ENCODE measurements around the gene ZBED4. TPM values are rescaled to one million over a fixed set of nuclear protein-coding genes. Genes with fewer than 3 reads are reported as not detected.

Gene ZBED4
- total RNA-seq, 1 donor from 2014 or later: 36.5 TPM

DNA sequence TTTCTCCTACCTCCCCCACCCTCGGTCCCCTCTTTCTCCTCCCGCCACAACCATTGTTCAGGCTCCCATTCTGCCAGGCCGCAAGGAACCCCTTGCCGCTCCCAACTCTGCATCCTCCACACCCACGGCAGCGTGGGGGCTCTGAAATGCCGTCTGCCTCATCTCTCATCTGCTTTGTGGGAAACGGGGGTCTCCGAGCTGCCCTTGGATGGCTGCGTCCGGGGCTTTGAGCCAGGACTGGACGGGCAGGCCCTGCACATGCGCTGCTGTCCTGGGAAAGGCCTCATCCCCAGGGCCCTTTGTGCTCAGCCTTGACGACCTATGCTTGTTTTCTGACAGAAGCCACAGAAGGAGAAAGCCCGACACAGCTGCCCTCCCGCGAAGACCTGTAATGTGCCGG is 73.3 kb downstream of the ZBED4 start:
- Mint-ChIP-seq H3K27ac (peak overlapping the region; percentile 3), H3K36me3 (ENCODE audit: insufficient read depth) (peaks cover 4% of the 10 kb centered on the region), H3K4me1 (ENCODE audit: low read depth) (no peaks in the 10 kb centered on the region)

DNA sequence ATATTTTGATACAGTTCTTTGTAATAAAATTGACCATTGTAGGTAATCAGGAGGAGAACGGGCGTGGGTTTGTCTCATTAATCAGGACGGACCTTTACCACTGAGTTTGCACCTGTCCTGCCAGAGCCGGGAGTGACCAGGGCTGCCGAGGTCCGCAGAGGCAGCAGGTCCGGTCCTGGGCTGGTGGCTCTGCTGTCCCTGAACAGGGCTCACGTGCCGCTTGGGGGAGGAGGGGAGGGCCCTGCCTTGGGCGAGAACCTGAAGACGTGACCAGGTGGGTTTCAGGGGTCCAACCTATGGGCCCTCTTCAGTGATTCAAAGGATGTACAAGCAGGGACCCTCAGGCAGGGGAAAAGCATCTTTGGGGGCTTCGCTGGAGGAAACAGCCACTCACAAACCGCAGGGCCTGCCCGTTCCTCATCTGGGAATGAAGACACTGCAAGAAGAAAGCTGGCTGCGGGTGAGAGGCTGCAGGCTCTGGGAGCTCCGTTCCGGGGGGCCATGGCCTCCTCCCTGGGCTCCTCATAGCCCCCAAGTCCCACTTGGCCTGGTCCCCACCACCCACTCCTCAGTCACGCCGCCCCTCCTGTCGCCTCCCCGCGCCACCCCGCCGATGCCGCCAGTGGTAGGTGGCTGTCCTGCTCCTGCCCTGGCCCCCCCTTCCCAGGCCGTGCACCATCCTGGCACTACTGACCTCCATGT is 74.0 kb downstream of the ZBED4 start:
- DNase-seq (ENCODE audit: low spot score, unreplicated experiment): no peak
- Mint-ChIP-seq H3K27ac (no peak overlapping the region), H3K4me3 (ENCODE audit: low read depth) (no peak overlapping the region), H3K4me1 (ENCODE audit: low read depth) (no peaks in the 10 kb centered on the region), H3K27me3 (peaks cover 13% of the 10 kb centered on the region), H3K36me3 (ENCODE audit: insufficient read depth) (peaks cover 4% of the 10 kb centered on the region), H3K9me3 (ENCODE audit: low read depth) (no peaks in the 10 kb centered on the region)
- TF ChIP-seq, protein P1, sequence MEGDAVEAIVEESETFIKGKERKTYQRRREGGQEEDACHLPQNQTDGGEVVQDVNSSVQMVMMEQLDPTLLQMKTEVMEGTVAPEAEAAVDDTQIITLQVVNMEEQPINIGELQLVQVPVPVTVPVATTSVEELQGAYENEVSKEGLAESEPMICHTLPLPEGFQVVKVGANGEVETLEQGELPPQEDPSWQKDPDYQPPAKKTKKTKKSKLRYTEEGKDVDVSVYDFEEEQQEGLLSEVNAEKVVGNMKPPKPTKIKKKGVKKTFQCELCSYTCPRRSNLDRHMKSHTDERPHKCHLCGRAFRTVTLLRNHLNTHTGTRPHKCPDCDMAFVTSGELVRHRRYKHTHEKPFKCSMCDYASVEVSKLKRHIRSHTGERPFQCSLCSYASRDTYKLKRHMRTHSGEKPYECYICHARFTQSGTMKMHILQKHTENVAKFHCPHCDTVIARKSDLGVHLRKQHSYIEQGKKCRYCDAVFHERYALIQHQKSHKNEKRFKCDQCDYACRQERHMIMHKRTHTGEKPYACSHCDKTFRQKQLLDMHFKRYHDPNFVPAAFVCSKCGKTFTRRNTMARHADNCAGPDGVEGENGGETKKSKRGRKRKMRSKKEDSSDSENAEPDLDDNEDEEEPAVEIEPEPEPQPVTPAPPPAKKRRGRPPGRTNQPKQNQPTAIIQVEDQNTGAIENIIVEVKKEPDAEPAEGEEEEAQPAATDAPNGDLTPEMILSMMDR (IDR thresholded peaks at IDR 0.05; ENCODE audit: unreplicated experiment): no peak

More for the DNA sequence above, 73.3 kb downstream of the ZBED4 start:
- DNase-seq (ENCODE audit: low spot score, unreplicated experiment): no peak
- Mint-ChIP-seq H3K9me3 (ENCODE audit: low read depth) (no peaks in the 10 kb centered on the region), H3K4me3 (ENCODE audit: low read depth) (no peak overlapping the region), H3K27me3 (peaks cover 13% of the 10 kb centered on the region)
- TF ChIP-seq, protein P1 (IDR thresholded peaks at IDR 0.05; ENCODE audit: unreplicated experiment): no peak

DNA sequence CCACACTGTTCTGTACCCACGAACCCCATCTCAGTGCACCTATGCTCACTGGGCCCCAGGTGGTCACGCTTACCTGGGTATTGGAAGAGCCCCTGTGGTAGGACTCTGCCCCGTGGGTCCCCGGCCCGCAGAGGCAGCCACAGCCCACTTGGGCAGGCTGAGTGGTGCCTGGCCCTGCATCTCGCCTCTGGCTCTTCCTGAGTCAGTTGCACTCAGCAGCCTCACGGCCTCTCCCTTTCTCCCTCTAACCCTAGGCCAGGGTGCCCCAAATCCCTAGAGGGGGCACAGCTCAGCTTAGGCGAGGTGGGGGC is 74.5 kb downstream of the ZBED4 start:
- TF ChIP-seq, protein P1 (IDR thresholded peaks at IDR 0.05; ENCODE audit: unreplicated experiment): no peak
- H3K4me3 Mint-ChIP-seq (ENCODE audit: low read depth): no peak overlapping the region

DNA sequence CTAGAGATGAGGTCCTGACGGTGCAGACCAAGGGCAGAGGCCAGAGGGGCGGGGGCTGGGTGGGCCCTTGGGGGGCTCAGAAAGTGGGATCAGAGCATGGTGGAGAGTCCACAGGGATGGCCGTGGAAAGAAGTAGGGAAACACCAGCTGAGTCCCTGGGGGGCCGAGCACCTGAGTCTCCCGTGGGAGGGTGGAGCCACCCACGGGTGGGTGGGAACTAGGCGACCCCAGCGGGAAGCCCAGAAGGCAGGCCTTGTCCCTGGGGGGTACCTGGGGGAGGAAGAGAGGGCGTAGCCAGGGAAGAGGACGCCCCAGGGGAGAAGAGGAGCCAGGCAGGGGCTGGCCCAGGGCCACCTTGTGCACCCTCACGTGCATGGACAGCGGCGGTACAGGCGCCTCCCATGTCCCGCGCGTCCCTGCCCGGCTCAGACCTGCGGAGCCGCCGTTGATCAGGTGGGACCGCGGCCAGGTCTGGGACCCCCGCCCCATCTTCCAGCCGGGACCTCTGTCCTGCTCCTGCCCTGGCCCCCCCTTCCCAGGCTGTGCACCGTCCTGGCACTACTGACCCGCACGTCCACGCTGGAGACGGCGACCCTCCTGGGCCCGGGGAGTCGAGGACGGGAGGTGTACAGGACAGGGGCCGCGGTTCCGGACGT is 75.0 kb downstream of the ZBED4 start:
- peaks cover 4% of the 10 kb centered on the region for H3K36me3 Mint-ChIP-seq (ENCODE audit: insufficient read depth)
- no peaks in the 10 kb centered on the region for H3K4me1 Mint-ChIP-seq (ENCODE audit: low read depth)
- TF ChIP-seq, protein P1 (IDR thresholded peaks at IDR 0.05; ENCODE audit: unreplicated experiment): no peak
- no peak for DNase-seq (ENCODE audit: low spot score, unreplicated experiment)
- H3K9me3 Mint-ChIP-seq (ENCODE audit: low read depth): no peaks in the 10 kb centered on the region
- no peak overlapping the region for H3K27ac Mint-ChIP-seq
- no peak overlapping the region for H3K4me3 Mint-ChIP-seq (ENCODE audit: low read depth)
- peaks cover 19% of the 10 kb centered on the region for H3K27me3 Mint-ChIP-seq

More for the DNA sequence above, 74.5 kb downstream of the ZBED4 start:
- no peak for DNase-seq (ENCODE audit: low spot score, unreplicated experiment)
- H3K27ac Mint-ChIP-seq: no peak overlapping the region
- H3K36me3 Mint-ChIP-seq (ENCODE audit: insufficient read depth): peaks cover 4% of the 10 kb centered on the region
- peaks cover 17% of the 10 kb centered on the region for H3K27me3 Mint-ChIP-seq
- H3K4me1 Mint-ChIP-seq (ENCODE audit: low read depth): no peaks in the 10 kb centered on the region
- no peaks in the 10 kb centered on the region for H3K9me3 Mint-ChIP-seq (ENCODE audit: low read depth)

DNA sequence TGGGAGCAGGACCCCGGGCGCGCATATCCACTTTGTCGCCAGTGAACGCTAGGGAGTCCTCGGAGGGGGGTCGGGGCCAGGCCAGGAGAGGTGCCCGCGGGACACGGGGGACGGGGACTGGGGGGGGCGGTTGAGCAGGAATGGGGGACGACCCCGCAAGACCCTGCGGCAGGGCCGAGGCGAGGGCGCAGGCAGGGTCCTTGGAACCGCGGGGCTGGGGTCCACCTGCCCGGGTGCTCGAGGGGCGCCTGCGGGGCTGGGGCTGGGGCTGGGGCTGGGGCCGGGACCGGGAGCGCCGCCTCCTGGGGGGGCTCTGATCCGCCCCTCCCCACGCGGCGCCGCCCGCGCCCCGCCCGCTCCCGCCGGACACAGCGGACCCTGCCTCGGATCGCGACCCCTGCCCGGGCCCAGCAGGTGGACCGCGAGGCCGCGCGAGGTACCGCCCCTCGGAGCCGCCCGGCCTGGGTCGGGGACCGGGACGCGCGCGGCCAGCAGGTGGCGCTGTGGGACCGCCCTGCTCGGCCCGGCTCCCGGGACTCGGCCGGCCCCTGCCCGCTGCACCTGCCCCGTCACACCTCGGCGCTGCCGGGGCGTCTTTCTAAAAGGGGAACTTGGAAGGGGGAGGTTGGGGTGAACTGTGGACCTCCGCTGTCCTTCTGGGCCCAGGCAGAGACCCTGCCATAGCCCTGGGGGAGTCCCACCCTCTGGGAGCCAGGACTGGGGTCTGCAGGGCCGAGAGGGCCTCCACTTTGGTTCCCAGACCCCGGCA is 75.8 kb downstream of the ZBED4 start:
- Mint-ChIP-seq H3K27ac (no peak overlapping the region), H3K27me3 (peaks cover 19% of the 10 kb centered on the region), H3K9me3 (ENCODE audit: low read depth) (no peaks in the 10 kb centered on the region), H3K4me3 (ENCODE audit: low read depth) (no peak overlapping the region), H3K36me3 (ENCODE audit: insufficient read depth) (peaks cover 4% of the 10 kb centered on the region), H3K4me1 (ENCODE audit: low read depth) (no peaks in the 10 kb centered on the region)
- DNase-seq (ENCODE audit: low spot score, unreplicated experiment): peak; percentile 86
- TF ChIP-seq, protein P1 (IDR thresholded peaks at IDR 0.05; ENCODE audit: unreplicated experiment): peak; percentile 98

Measured in progenitor cell of endocrine pancreas (in vitro differentiated cells).